GM23248 (cell line): Measurements from ENCODE around the gene CACNG3.

Experiments
- EZH2 ChIP-seq: fragments of 200-600 bp; sonication (generic); IDR thresholded peaks from 2 replicates; pipeline ENCODE4 v1.6.1; 2018; ENCODE audit warnings: antibody characterized with exemption, mild to moderate bottlenecking; ENCODE audit not compliant: insufficient read depth, poor library complexity, severe bottlenecking
- EZH2phosphoT487 ChIP-seq: fragments of 200-600 bp; sonication (generic); IDR thresholded peaks from 2 replicates; pipeline ENCODE4 v1.6.1; 2018; ENCODE audit warnings: antibody characterized with exemption, moderate library complexity, mild to moderate bottlenecking, low read depth; ENCODE audit not compliant: insufficient read depth

DNA sequence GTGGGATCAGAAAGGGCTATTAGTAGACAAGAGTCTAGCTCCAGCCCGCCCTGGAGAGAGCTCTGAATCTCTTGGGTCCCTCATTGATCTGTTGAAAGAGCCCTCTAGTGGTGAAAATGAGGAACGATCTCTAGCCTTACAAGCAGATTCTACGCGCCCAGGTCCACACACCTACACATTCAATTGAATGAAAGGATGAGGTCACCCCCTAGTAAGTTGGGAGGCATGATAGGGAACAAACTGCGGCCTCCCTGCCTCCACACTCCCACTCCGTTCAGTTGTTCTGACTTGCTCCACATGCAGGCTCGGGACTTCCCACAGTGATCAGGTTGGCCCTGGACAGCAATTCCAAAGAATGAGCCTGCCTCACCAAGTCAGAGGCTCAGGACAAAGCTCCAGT, 2.9 kb upstream of the CACNG3 start:
- TF ChIP-seq EZH2 (no peak), EZH2phosphoT487 (no peak)
